ENCODE measurements around the gene DLL4. TPM values are rescaled to one million over a fixed set of nuclear protein-coding genes. Genes with fewer than 3 reads are reported as not detected.

DLL4 gene
- total RNA-seq, 1 donor from 2014 or later = 11.5 TPM

- Histone ChIP-seq H3K9me3 (ENCODE audit: control insufficient read depth in 3 of 3, low read length in 3 of 3) (no peaks in the 10 kb centered on the region), H3K4me1 (ENCODE audit: control insufficient read depth in 3 of 3, insufficient read depth in 3 of 3, low read length in 3 of 3) (peaks cover 45 to 59% (median 54%) of the 10 kb centered on the region in 3 donors), H3K36me3 (ENCODE audit: control insufficient read depth in 3 of 3, insufficient read depth in 3 of 3, low read length in 3 of 3) (no peaks in the 10 kb centered on the region), H3K27ac (ENCODE audit: low read depth, low read length) (peak overlapping the region; percentile 79), H3K9ac (ENCODE audit: low read depth in 1 of 3, low read length in 3 of 3) (peak overlapping the region; percentile 2 to 79 (median 72)), H3K27me3 (ENCODE audit: control insufficient read depth in 3 of 3, insufficient read depth in 3 of 3, low read length in 3 of 3) (no peaks in the 10 kb centered on the region), H3K4me3 (ENCODE audit: low read length in 3 of 3) (peak overlapping the region; percentile 38 to 65 (median 50))
Measured at GRCh38 chr15:40941068-40941527, 12.0 kb downstream of the DLL4 start.

- no peaks in the 10 kb centered on the region for H3K9me3 ChIP-seq (ENCODE audit: control insufficient read depth in 3 of 3, low read length in 3 of 3)
- H3K36me3 ChIP-seq (ENCODE audit: control insufficient read depth in 3 of 3, insufficient read depth in 3 of 3, low read length in 3 of 3) = no peaks in the 10 kb centered on the region
- H3K9ac ChIP-seq (ENCODE audit: low read depth in 1 of 3, low read length in 3 of 3) = peak overlapping the region; percentile 73 to 79 (median 77)
- peak overlapping the region; percentile 79 for H3K27ac ChIP-seq (ENCODE audit: low read depth, low read length)
- no peaks in the 10 kb centered on the region for H3K27me3 ChIP-seq (ENCODE audit: control insufficient read depth in 3 of 3, insufficient read depth in 3 of 3, low read length in 3 of 3)
- peak overlapping the region; percentile 63 to 67 (median 66) for H3K4me3 ChIP-seq (ENCODE audit: low read length in 3 of 3)
- H3K4me1 ChIP-seq (ENCODE audit: control insufficient read depth in 3 of 3, insufficient read depth in 3 of 3, low read length in 3 of 3) = peaks cover 45 to 53% (median 48%) of the 10 kb centered on the region in 3 donors
Measured at GRCh38 chr15:40941528-40942336, 12.6 kb downstream of the DLL4 start.

DNA sequence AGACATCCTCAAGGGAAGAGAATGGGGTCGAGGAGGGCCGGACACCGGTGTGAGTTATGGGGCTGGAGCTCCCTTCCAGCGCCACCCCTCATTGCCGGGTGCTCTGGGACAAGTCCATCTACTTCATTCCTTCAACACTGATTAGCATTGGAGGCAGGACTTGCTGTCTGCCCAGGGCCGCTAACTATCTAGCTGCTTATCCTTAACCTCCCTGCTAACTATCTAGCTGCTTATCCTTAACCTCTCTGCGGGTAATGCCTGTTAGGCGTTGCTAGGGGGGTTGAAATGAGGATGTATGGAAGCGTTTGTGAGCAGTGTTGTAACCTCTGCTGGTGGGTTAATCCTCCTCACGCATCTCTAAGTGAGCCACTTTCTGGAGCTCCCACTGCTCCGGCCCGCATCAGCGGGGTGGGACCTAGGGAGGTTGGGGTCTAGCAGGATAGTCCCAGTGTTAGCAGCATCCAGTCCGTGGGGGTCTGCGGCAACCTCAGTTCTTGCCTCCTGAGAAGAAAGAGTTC, 13.3 kb downstream of the DLL4 start:
- peak overlapping the region; percentile 79 for H3K27ac ChIP-seq (ENCODE audit: low read depth, low read length)
- peaks cover 41 to 46% (median 43%) of the 10 kb centered on the region in 3 donors for H3K4me1 ChIP-seq (ENCODE audit: control insufficient read depth in 3 of 3, insufficient read depth in 3 of 3, low read length in 3 of 3)
- no peaks in the 10 kb centered on the region for H3K9me3 ChIP-seq (ENCODE audit: control insufficient read depth in 3 of 3, low read length in 3 of 3)
- H3K9ac ChIP-seq (ENCODE audit: low read depth in 1 of 3, low read length in 3 of 3) = peak overlapping the region; percentile 73 to 79 (median 77)
- H3K36me3 ChIP-seq (ENCODE audit: control insufficient read depth in 3 of 3, insufficient read depth in 3 of 3, low read length in 3 of 3) = no peaks in the 10 kb centered on the region
- peak overlapping the region; percentile 63 to 67 (median 66) for H3K4me3 ChIP-seq (ENCODE audit: low read length in 3 of 3)
- no peaks in the 10 kb centered on the region for H3K27me3 ChIP-seq (ENCODE audit: control insufficient read depth in 3 of 3, insufficient read depth in 3 of 3, low read length in 3 of 3)

DNA sequence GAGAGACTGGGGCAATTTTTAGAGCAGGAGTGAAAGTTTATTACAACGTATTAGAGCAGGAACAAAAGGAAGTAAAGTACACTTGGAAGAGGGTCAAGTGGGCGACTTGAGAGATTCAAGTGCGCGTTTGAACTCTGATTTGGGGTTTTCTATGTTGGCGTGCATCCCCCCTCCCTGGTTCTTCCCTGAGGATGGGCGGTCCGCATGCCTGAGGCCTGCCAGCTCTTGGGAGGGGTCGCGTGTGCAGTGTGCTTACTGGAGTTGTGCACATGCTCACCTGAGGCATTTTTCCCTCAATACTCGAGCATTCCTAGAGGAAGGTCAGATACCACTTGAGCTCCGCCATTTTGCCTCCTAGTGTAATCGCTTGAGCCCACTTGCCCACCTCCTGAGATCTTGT, 13.7 kb downstream of the DLL4 start:
- no peaks in the 10 kb centered on the region for H3K9me3 ChIP-seq (ENCODE audit: control insufficient read depth in 3 of 3, low read length in 3 of 3)
- H3K9ac ChIP-seq (ENCODE audit: low read depth in 1 of 3, low read length in 3 of 3) = peak overlapping the region in 1 of 3 donors; percentile 79
- no peaks in the 10 kb centered on the region for H3K27me3 ChIP-seq (ENCODE audit: control insufficient read depth in 3 of 3, insufficient read depth in 3 of 3, low read length in 3 of 3)
- no peak overlapping the region for H3K4me3 ChIP-seq (ENCODE audit: low read length in 3 of 3)
- H3K36me3 ChIP-seq (ENCODE audit: control insufficient read depth in 3 of 3, insufficient read depth in 3 of 3, low read length in 3 of 3) = no peaks in the 10 kb centered on the region
- peaks cover 36 to 41% (median 38%) of the 10 kb centered on the region in 3 donors for H3K4me1 ChIP-seq (ENCODE audit: control insufficient read depth in 3 of 3, insufficient read depth in 3 of 3, low read length in 3 of 3)
- peak overlapping the region; percentile 79 for H3K27ac ChIP-seq (ENCODE audit: low read depth, low read length)

DNA sequence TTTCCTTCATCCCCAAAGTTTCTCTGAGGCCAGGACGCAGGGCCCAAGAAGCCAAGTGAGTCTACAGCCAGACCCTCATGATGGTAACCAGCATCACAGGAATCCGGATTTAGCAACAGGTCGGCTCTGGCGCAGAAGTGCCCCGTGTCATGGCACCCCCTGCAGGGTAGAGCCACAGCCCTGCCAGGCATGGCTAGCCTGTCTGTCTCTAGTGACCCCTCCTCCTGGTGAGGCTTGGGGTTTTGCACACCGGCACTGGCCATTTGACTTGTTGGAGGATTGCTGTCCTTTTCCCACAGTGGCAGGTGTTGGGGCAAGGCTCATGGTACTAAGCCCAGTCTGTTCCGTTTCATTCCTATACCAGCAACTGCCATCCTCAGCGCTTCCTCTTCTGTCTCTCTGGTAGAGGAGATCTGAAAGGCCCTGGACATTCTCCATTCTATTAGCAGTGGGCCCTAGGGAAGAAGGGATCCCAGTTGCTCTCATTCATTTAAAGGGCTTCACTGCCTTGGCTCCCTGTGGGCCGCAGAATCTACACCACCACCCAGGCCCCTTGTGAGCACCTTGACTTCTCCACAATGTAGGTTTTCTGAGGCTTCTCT, 14.7 kb downstream of the DLL4 start:
- Histone ChIP-seq H3K36me3 (ENCODE audit: control insufficient read depth in 3 of 3, insufficient read depth in 3 of 3, low read length in 3 of 3) (no peaks in the 10 kb centered on the region), H3K4me3 (ENCODE audit: low read length in 3 of 3) (no peak overlapping the region), H3K9ac (ENCODE audit: low read depth in 1 of 3, low read length in 3 of 3) (no peak overlapping the region), H3K27ac (ENCODE audit: low read depth, low read length) (no peak overlapping the region), H3K27me3 (ENCODE audit: control insufficient read depth in 3 of 3, insufficient read depth in 3 of 3, low read length in 3 of 3) (no peaks in the 10 kb centered on the region), H3K4me1 (ENCODE audit: control insufficient read depth in 3 of 3, insufficient read depth in 3 of 3, low read length in 3 of 3) (peaks cover 30 to 34% (median 33%) of the 10 kb centered on the region in 3 donors), H3K9me3 (ENCODE audit: control insufficient read depth in 3 of 3, low read length in 3 of 3) (no peaks in the 10 kb centered on the region)

DNA sequence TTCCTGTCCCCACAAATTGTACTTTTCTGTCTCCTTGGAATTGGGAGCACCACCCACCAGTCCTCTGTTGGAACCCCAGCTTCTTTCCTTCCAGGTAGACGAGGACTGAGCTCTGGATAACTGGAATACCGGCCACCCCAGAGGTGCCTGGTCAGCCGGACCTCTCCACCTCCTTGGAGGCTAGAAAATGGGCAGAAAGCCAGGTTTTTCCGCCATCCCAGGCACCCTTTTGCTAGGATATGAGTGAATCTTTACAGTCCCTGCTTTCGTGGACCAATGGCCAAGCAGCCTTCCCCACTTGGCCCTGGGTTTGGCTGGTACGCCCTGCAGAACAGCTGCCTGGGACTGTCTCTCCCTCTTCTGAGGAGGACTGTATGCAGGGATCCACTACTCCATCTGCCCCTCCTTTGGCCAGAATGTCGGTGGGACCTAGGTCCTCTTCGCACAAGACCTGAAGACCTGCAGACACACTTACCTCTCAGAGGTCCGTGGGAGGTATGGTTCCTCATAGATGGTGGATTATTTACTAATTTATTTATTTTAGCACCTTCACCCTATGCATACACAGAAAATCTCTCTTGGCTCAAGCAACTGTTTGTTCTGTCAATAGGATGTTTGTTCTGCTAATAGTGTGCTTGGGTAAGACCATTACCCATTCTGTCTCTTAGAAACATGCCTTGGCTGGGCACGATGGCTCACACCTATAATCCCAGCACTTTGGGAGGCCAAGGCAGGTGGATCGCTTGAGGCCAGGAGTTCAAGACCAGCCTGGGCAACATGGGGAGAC, 15.6 kb downstream of the DLL4 start:
- peaks cover 34 to 40% (median 34%) of the 10 kb centered on the region in 3 donors for H3K4me1 ChIP-seq (ENCODE audit: control insufficient read depth in 3 of 3, insufficient read depth in 3 of 3, low read length in 3 of 3)

GRCh38 chr15:40948706-40949473, 19.8 kb downstream of the DLL4 start:
- Histone ChIP-seq H3K27me3 (ENCODE audit: control insufficient read depth in 3 of 3, insufficient read depth in 3 of 3, low read length in 3 of 3) (no peaks in the 10 kb centered on the region), H3K36me3 (ENCODE audit: control insufficient read depth in 3 of 3, insufficient read depth in 3 of 3, low read length in 3 of 3) (no peaks in the 10 kb centered on the region), H3K9ac (ENCODE audit: low read depth in 1 of 3, low read length in 3 of 3) (no peak overlapping the region), H3K27ac (ENCODE audit: low read depth, low read length) (no peak overlapping the region), H3K9me3 (ENCODE audit: control insufficient read depth in 3 of 3, low read length in 3 of 3) (no peaks in the 10 kb centered on the region), H3K4me3 (ENCODE audit: low read length in 3 of 3) (no peak overlapping the region), H3K4me1 (ENCODE audit: control insufficient read depth in 3 of 3, insufficient read depth in 3 of 3, low read length in 3 of 3) (peaks cover 18 to 27% (median 20%) of the 10 kb centered on the region in 3 donors)

More for the DNA sequence above, 15.6 kb downstream of the DLL4 start:
- Histone ChIP-seq H3K4me3 (ENCODE audit: low read length in 3 of 3) (no peak overlapping the region), H3K9me3 (ENCODE audit: control insufficient read depth in 3 of 3, low read length in 3 of 3) (no peaks in the 10 kb centered on the region), H3K27ac (ENCODE audit: low read depth, low read length) (no peak overlapping the region), H3K27me3 (ENCODE audit: control insufficient read depth in 3 of 3, insufficient read depth in 3 of 3, low read length in 3 of 3) (no peaks in the 10 kb centered on the region), H3K9ac (ENCODE audit: low read depth in 1 of 3, low read length in 3 of 3) (no peak overlapping the region), H3K36me3 (ENCODE audit: control insufficient read depth in 3 of 3, insufficient read depth in 3 of 3, low read length in 3 of 3) (no peaks in the 10 kb centered on the region)

- Histone ChIP-seq H3K36me3 (ENCODE audit: control insufficient read depth in 3 of 3, insufficient read depth in 3 of 3, low read length in 3 of 3) (no peaks in the 10 kb centered on the region), H3K9ac (ENCODE audit: low read depth in 1 of 3, low read length in 3 of 3) (peak overlapping the region in 1 of 3 donors; percentile 45), H3K4me1 (ENCODE audit: control insufficient read depth in 3 of 3, insufficient read depth in 3 of 3, low read length in 3 of 3) (peaks cover 19 to 33% (median 25%) of the 10 kb centered on the region in 3 donors), H3K4me3 (ENCODE audit: low read length in 3 of 3) (no peak overlapping the region), H3K27me3 (ENCODE audit: control insufficient read depth in 3 of 3, insufficient read depth in 3 of 3, low read length in 3 of 3) (no peaks in the 10 kb centered on the region), H3K27ac (ENCODE audit: low read depth, low read length) (no peak overlapping the region), H3K9me3 (ENCODE audit: control insufficient read depth in 3 of 3, low read length in 3 of 3) (no peaks in the 10 kb centered on the region)
Measured at GRCh38 chr15:40949756-40950207, 20.6 kb downstream of the DLL4 start.

GRCh38 chr15:40951764-40952163, 22.6 kb downstream of the DLL4 start:
- Histone ChIP-seq H3K4me3 (ENCODE audit: low read length in 3 of 3) (no peak overlapping the region), H3K36me3 (ENCODE audit: control insufficient read depth in 3 of 3, insufficient read depth in 3 of 3, low read length in 3 of 3) (no peaks in the 10 kb centered on the region), H3K9ac (ENCODE audit: low read depth in 1 of 3, low read length in 3 of 3) (no peak overlapping the region), H3K9me3 (ENCODE audit: control insufficient read depth in 3 of 3, low read length in 3 of 3) (no peaks in the 10 kb centered on the region), H3K27ac (ENCODE audit: low read depth, low read length) (no peak overlapping the region), H3K4me1 (ENCODE audit: control insufficient read depth in 3 of 3, insufficient read depth in 3 of 3, low read length in 3 of 3) (peaks cover 34 to 53% (median 43%) of the 10 kb centered on the region in 3 donors), H3K27me3 (ENCODE audit: control insufficient read depth in 3 of 3, insufficient read depth in 3 of 3, low read length in 3 of 3) (no peaks in the 10 kb centered on the region)

Data from skeletal muscle tissue (tissue), 4 donors.